T-cell (primary cell): ENCODE data around the gene HSPA1B. TPM values are rescaled to one million over a fixed set of nuclear protein-coding genes. Genes with fewer than 3 reads are reported as not detected.
"Not testable (repeated sequence)": the region's sequence is repeated elsewhere in the genome, so short reads cannot be mapped to it uniquely, and the experiment has no call there.

Experiments used
- ATAC-seq, 4 experiments: fragments of 200-7000 bp in 3 of 4; fragments of 150-1000 bp in 1 of 4; cut with Tn5 transposase; replicated peaks in 1 of 4; 1 replicate in 3 of 4; 2 replicates in 1 of 4; pipeline ENCODE4 v1.10.0; 2021; ENCODE audit warnings: moderate library complexity in 3 of 4, mild to moderate bottlenecking in 2 of 4, moderate number of reproducible peaks in 1 of 4
- CTCF ChIA-PET, 2 donors: fragments of 300-600 bp; sonication (Branson Sonifier 250); formaldehyde crosslinking; loops; one replicate each; lab custom pipeline; 2022; ENCODE audit warnings: antibody characterized with exemption in 2 of 2; lab: Charles Lee
- POLR2A ChIA-PET, 2 donors: fragments of 300-600 bp; sonication (Branson Sonifier 250); formaldehyde crosslinking; loops; one replicate each; lab custom pipeline; 2022; ENCODE audit warnings: antibody characterized with exemption in 2 of 2; lab: Charles Lee
- DNase-seq, 35 experiments: peaks; one replicate each; pipeline versions ENCODE4 v3.0.0 to v3.0.0-alpha.2; 2013 to 2023
- H3K27ac ChIP-seq: one replicate; pipeline ENCODE4 v1.5.1; 2013; ENCODE audit warnings: low read length
- H3K27me3 ChIP-seq, 2 experiments: replicated peaks in 1 of 2; 1 replicate in 1 of 2; 2 replicates in 1 of 2; pipeline versions ENCODE4 v1.6.1 to v1.7.0; 2013; ENCODE audit warnings: low read length in 1 of 2, mixed read lengths in 1 of 2; ENCODE audit not compliant: control insufficient read depth in 2 of 2, insufficient read depth in 2 of 2; ENCODE audit errors: extremely low read depth in 1 of 2
- H3K36me3 ChIP-seq, 2 donors: 1 replicate in 1 of 2; 2 replicates in 1 of 2; pipeline versions ENCODE4 v1.6.1 to v1.7.0; 2013; ENCODE audit warnings: low read length in 1 of 2; ENCODE audit not compliant: control insufficient read depth in 2 of 2, insufficient read depth in 1 of 2; ENCODE audit errors: extremely low read depth in 1 of 2
- H3K4me1 ChIP-seq, 2 experiments: 1 replicate in 1 of 2; 2 replicates in 1 of 2; pipeline versions ENCODE4 v1.6.1 to v1.7.0; 2013; ENCODE audit warnings: low read length in 2 of 2, mixed read lengths in 1 of 2; ENCODE audit not compliant: insufficient read depth in 2 of 2, control insufficient read depth in 1 of 2; ENCODE audit errors: extremely low read depth in 1 of 2
- H3K4me3 ChIP-seq, 2 donors: 1 replicate in 1 of 2; 2 replicates in 1 of 2; pipeline versions ENCODE4 v1.5.1 to v1.7.0; 2013; ENCODE audit warnings: mild to moderate bottlenecking in 2 of 2, low read length in 1 of 2, moderate library complexity in 1 of 2; ENCODE audit not compliant: control insufficient read depth in 1 of 2; ENCODE audit errors: extremely low read depth in 1 of 2
- H3K9me3 ChIP-seq: 2 replicates; pipeline ENCODE4 v1.7.0; 2013
- H3K27ac Mint-ChIP-seq, 2 donors: one replicate each; pipeline ENCODE4 v1.8.0; 2020 to 2021; ENCODE audit warnings: mild to moderate bottlenecking in 2 of 2, mixed read lengths in 2 of 2
- H3K27me3 Mint-ChIP-seq, 2 donors: one replicate each; pipeline ENCODE4 v1.8.0; 2021 to 2022; ENCODE audit warnings: mixed read lengths in 2 of 2
- H3K36me3 Mint-ChIP-seq: one replicate; pipeline ENCODE4 v1.8.0; 2021; ENCODE audit warnings: mixed read lengths
- H3K4me1 Mint-ChIP-seq, 3 donors: one replicate each; pipeline ENCODE4 v1.8.0; 2020 to 2022; ENCODE audit warnings: mixed read lengths in 3 of 3, mild to moderate bottlenecking in 1 of 3
- H3K4me3 Mint-ChIP-seq, 3 donors: one replicate each; pipeline ENCODE4 v1.8.0; 2020 to 2022; ENCODE audit warnings: mild to moderate bottlenecking in 3 of 3, mixed read lengths in 3 of 3, moderate library complexity in 3 of 3
- H3K9me3 Mint-ChIP-seq, 3 donors: one replicate each; pipeline ENCODE4 v1.8.0; 2020 to 2022; ENCODE audit warnings: mixed read lengths in 3 of 3
- WGBS: methylation state at CpG from one replicate; pipeline ENCODE4 v1.1.5; 2013; ENCODE audit warnings: missing lambda C conversion rate; ENCODE audit not compliant: insufficient coverage; 5-methylcytosine and 5-hydroxymethylcytosine counted together
- total RNA-seq, 35 experiments: library from RNA in 6 of 35; stranded (reverse) in 6 of 35; fragments of 120-200 nt in 1 of 35; gene quantifications; one replicate each; pipeline versions ENCODE4 v1.2.1 to v1.2.4 and lab custom pipeline; 2013 to 2026

The HSPA1B gene
- total RNA-seq, 5 donors from 2014 or later (not counting 1 experiment from before 2014, with no cell fraction given) = 6.3 to 105 (median 67.9) TPM

- H3K9me3 ChIP-seq, ATAC-seq, H3K27me3 Mint-ChIP-seq, H3K27ac ChIP-seq, H3K9me3 Mint-ChIP-seq, H3K4me3 ChIP-seq, H3K27me3 ChIP-seq, DNase-seq, H3K4me3 Mint-ChIP-seq: not testable (repeated sequence)
- Mint-ChIP-seq H3K27ac (peak overlapping the region in 1 of 2 donors; percentile 48), H3K36me3 (peaks cover 33% of the 10 kb centered on the region), H3K4me1 (peaks cover 35 to 39% (median 36%) of the 10 kb centered on the region in 3 donors)
- CTCF ChIA-PET = interaction anchor here (0.6 to 2.3 kb wide), 2 partner anchors 23 to 51 kb away, joined by 3 to 5 read pairs; partner anchors contain the start of gene NEU1 (in 1 of the 2)
- POLR2A ChIA-PET = interaction anchor here in 1 of 2 donors (0.5 kb wide), 1 partner anchor 1225 kb away, joined by 7 read pairs; no protein-coding TSS in a partner anchor
- H3K36me3 ChIP-seq = peaks cover 5 to 44% of the 10 kb centered on the region in 2 donors
- peaks cover 17 to 40% of the 10 kb centered on the region in 2 experiments for H3K4me1 ChIP-seq
- 91% methylated on average over 4 of the region's 8 CpGs for WGBS
Observed at GRCh38 chr6:31839779-31840126, 12.2 kb downstream of the HSPA1B start.

GRCh38 chr6:31842053-31842452, 14.5 kb downstream of the HSPA1B start:
- POLR2A ChIA-PET = no interaction called here
- peak overlapping the region in 1 of 2 donors; percentile 39 for H3K27ac Mint-ChIP-seq

DNA sequence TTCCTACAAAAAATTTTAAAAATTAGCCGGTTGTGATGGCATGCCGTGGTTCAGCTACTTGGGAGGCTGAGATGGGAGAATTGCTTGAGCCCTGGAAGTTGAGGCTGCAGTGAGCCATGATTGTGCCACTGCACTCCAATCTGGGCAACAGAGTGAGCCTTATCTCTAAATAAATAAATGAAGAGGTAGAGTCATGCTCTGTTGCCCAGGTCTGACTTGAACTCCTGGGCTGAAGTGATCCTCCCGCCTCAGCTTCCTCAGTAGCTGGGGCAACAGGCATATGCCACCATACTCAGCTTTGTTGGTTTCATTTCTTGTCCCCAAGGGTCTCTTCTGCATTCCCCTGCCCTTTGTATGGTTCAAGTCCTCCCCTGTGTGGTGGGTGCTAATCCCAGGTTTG, 17.0 kb downstream of the HSPA1B start:
- Histone ChIP-seq H3K9me3 (no peaks in the 10 kb centered on the region), H3K4me3 (no peak overlapping the region), H3K27ac (no peak overlapping the region), H3K27me3 (no peaks in the 10 kb centered on the region), H3K36me3 (peaks cover 5 to 15% of the 10 kb centered on the region in 2 donors), H3K4me1 (no peaks in the 10 kb centered on the region)
- Mint-ChIP-seq H3K36me3 (peaks cover 10% of the 10 kb centered on the region), H3K27me3 (no peaks in the 10 kb centered on the region), H3K4me3 (no peak overlapping the region), H3K4me1 (peaks cover 0 to 8% (median under 1%) of the 10 kb centered on the region in 3 donors), H3K27ac (no peak overlapping the region), H3K9me3 (no peaks in the 10 kb centered on the region)
- DNase-seq (no peak), ATAC-seq (no peak)
- CTCF ChIA-PET = interaction anchor here in 1 of 2 donors (0.6 to 1.6 kb wide), 2 partner anchors 51 to 293 kb away, joined by 4 to 8 read pairs; no protein-coding TSS in a partner anchor
- POLR2A ChIA-PET = interaction anchor here in 1 of 2 donors (0.6 kb wide), 1 partner anchor 955 kb away, joined by 6 read pairs; no protein-coding TSS in a partner anchor
- WGBS = 100% methylated on average over 1 of the region's 3 CpGs

More at GRCh38 chr6:31842053-31842452, 14.5 kb downstream of the HSPA1B start:
- ATAC-seq = no peak
- no peaks in the 10 kb centered on the region for H3K9me3 ChIP-seq
- no peak for DNase-seq
- 96% methylated on average over 7 of the region's 9 CpGs for WGBS
- H3K4me3 ChIP-seq = no peak overlapping the region
- no peak overlapping the region for H3K27ac ChIP-seq
- H3K4me3 Mint-ChIP-seq = no peak overlapping the region
- H3K27me3 ChIP-seq = no peaks in the 10 kb centered on the region
- peaks cover 20 to 24% (median 21%) of the 10 kb centered on the region in 3 donors for H3K4me1 Mint-ChIP-seq
- no peaks in the 10 kb centered on the region for H3K9me3 Mint-ChIP-seq
- no peaks in the 10 kb centered on the region for H3K27me3 Mint-ChIP-seq
- H3K36me3 Mint-ChIP-seq = peaks cover 22% of the 10 kb centered on the region
- CTCF ChIA-PET = no interaction called here
- peaks cover 10 to 20% of the 10 kb centered on the region in 2 experiments for H3K4me1 ChIP-seq
- peaks cover 5 to 39% of the 10 kb centered on the region in 2 donors for H3K36me3 ChIP-seq

GRCh38 chr6:31847276-31847978, 19.9 kb downstream of the HSPA1B start:
- ATAC-seq = no peak
- Histone ChIP-seq H3K27ac (no peak overlapping the region), H3K27me3 (no peaks in the 10 kb centered on the region), H3K4me3 (no peak overlapping the region), H3K4me1 (no peaks in the 10 kb centered on the region), H3K36me3 (no peaks in the 10 kb centered on the region), H3K9me3 (no peaks in the 10 kb centered on the region)
- 86% methylated on average over 1 of the region's 2 CpGs for WGBS
- DNase-seq = no peak
- POLR2A ChIA-PET = interaction anchor here in 1 of 2 donors (1.4 kb wide), 1 partner anchor 10 kb away, joined by 3 read pairs; no protein-coding TSS in a partner anchor
- Mint-ChIP-seq H3K27ac (no peak overlapping the region), H3K36me3 (peaks cover under 1% of the 10 kb centered on the region), H3K27me3 (no peaks in the 10 kb centered on the region), H3K9me3 (no peaks in the 10 kb centered on the region), H3K4me1 (peaks cover 0 to 7% (median 0%) of the 10 kb centered on the region in 3 donors), H3K4me3 (no peak overlapping the region)
- CTCF ChIA-PET = interaction anchor here in 1 of 2 donors (1.1 kb wide), 1 partner anchor 10 kb away, joined by 3 read pairs; no protein-coding TSS in a partner anchor

GRCh38 chr6:31850765-31851484, 23.4 kb downstream of the HSPA1B start:
- no peaks in the 10 kb centered on the region for H3K36me3 ChIP-seq
- 100% methylated on average over 1 of the region's 2 CpGs for WGBS
- DNase-seq (no peak), ATAC-seq (no peak)
- Mint-ChIP-seq H3K4me3 (no peak overlapping the region), H3K27me3 (no peaks in the 10 kb centered on the region), H3K9me3 (no peaks in the 10 kb centered on the region), H3K27ac (no peak overlapping the region), H3K4me1 (no peaks in the 10 kb centered on the region), H3K36me3 (peaks cover 3% of the 10 kb centered on the region)
- H3K27me3 ChIP-seq = no peaks in the 10 kb centered on the region
- H3K4me3 ChIP-seq = no peak overlapping the region
- H3K9me3 ChIP-seq = no peaks in the 10 kb centered on the region
- no peak overlapping the region for H3K27ac ChIP-seq
- H3K4me1 ChIP-seq = no peaks in the 10 kb centered on the region
- ChIA-PET POLR2A (interaction anchor here in 1 of 2 donors (0.7 kb wide), 1 partner anchor 187 kb away, joined by 4 read pairs; no protein-coding TSS in a partner anchor), CTCF (interaction anchor here in 1 of 2 donors (0.6 to 0.7 kb wide), 2 partner anchors 14 to 21 kb away, joined by 4 to 5 read pairs; no protein-coding TSS in a partner anchor)

- Histone ChIP-seq H3K4me3 (no peak overlapping the region), H3K27me3 (no peaks in the 10 kb centered on the region), H3K4me1 (no peaks in the 10 kb centered on the region), H3K36me3 (no peaks in the 10 kb centered on the region), H3K27ac (no peak overlapping the region), H3K9me3 (no peaks in the 10 kb centered on the region)
- WGBS = no CpG with 5 or more reads among the region's 2 CpGs
- Mint-ChIP-seq H3K36me3 (peaks cover 3% of the 10 kb centered on the region), H3K27ac (no peak overlapping the region), H3K4me1 (no peaks in the 10 kb centered on the region), H3K9me3 (no peaks in the 10 kb centered on the region), H3K27me3 (no peaks in the 10 kb centered on the region), H3K4me3 (no peak overlapping the region)
- CTCF ChIA-PET = interaction anchor here in 1 of 2 donors (0.7 kb wide), 1 partner anchor 15 kb away, joined by 5 read pairs; no protein-coding TSS in a partner anchor
- ATAC-seq (no peak), DNase-seq (no peak)
- POLR2A ChIA-PET = no interaction called here
Observed at GRCh38 chr6:31851485-31851832, 23.9 kb downstream of the HSPA1B start.
